Natural killer cell (primary cell): ENCODE measurements around the gene SCMH1. TPM values are rescaled to one million over a fixed set of nuclear protein-coding genes. Genes with fewer than 3 reads are reported as not detected.
"Not testable (repeated sequence)": the region's sequence is repeated elsewhere in the genome, so short reads cannot be mapped to it uniquely, and the experiment has no call there.

Experiments
- ATAC-seq, 3 donors: fragments of 150-1000 bp in 2 of 3; fragments of 200-7000 bp in 1 of 3; cut with Tn5 transposase; 1 replicate in 1 of 3; 2 replicates in 2 of 3; pipeline ENCODE4 v1.10.0; 2021; ENCODE audit warnings: mild to moderate bottlenecking in 2 of 3, moderate library complexity in 2 of 3
- DNase-seq, 2 donors: peaks; one replicate each; pipeline versions ENCODE4 v3.0.0 to v3.0.0-alpha.2; 2013 to 2021; ENCODE audit warnings: mixed read lengths in 1 of 2
- H3K27ac ChIP-seq: one replicate; pipeline ENCODE4 v1.5.1; 2013; ENCODE audit warnings: mild to moderate bottlenecking, low read length
- H3K27me3 ChIP-seq: one replicate; pipeline ENCODE4 v1.6.1; 2013; ENCODE audit warnings: low read length; ENCODE audit not compliant: control insufficient read depth, insufficient read depth
- H3K36me3 ChIP-seq: one replicate; pipeline ENCODE4 v1.6.1; 2013; ENCODE audit warnings: low read length; ENCODE audit not compliant: control insufficient read depth, insufficient read depth
- H3K4me1 ChIP-seq: one replicate; pipeline ENCODE4 v1.6.1; 2013; ENCODE audit warnings: low read length; ENCODE audit not compliant: control insufficient read depth, insufficient read depth
- H3K4me3 ChIP-seq: one replicate; pipeline ENCODE4 v1.5.1; 2013; ENCODE audit warnings: low read length
- H3K9me3 ChIP-seq: one replicate; pipeline ENCODE4 v1.6.1; 2013; ENCODE audit warnings: low read length; ENCODE audit not compliant: control insufficient read depth, insufficient read depth
- H3K27ac Mint-ChIP-seq, 2 donors: one replicate each; pipeline ENCODE4 v1.8.0; 2022; ENCODE audit warnings: mild to moderate bottlenecking in 2 of 2, mixed read lengths in 2 of 2, moderate library complexity in 1 of 2
- H3K27me3 Mint-ChIP-seq, 2 donors: one replicate each; pipeline ENCODE4 v1.8.0; 2022; ENCODE audit warnings: low read depth in 2 of 2, mixed read lengths in 2 of 2
- H3K36me3 Mint-ChIP-seq: one replicate; pipeline ENCODE4 v1.8.0; 2022; ENCODE audit warnings: mixed read lengths
- H3K4me1 Mint-ChIP-seq, 2 donors: one replicate each; pipeline ENCODE4 v1.8.0; 2022; ENCODE audit warnings: mixed read lengths in 2 of 2
- H3K4me3 Mint-ChIP-seq: one replicate; pipeline ENCODE4 v1.8.0; 2022; ENCODE audit warnings: mild to moderate bottlenecking, moderate library complexity, mixed read lengths
- H3K9me3 Mint-ChIP-seq, 2 donors: one replicate each; pipeline ENCODE4 v1.8.0; 2022; ENCODE audit warnings: mixed read lengths in 2 of 2
- CTCF ChIP-seq: fragments of 200-600 bp; IDR thresholded peaks from one replicate; pipeline ENCODE4 v1.8.0; 2022; ENCODE audit warnings: antibody characterized with exemption
- WGBS: methylation state at CpG from one replicate; pipeline ENCODE4 v1.1.7; 2013; ENCODE audit warnings: missing lambda C conversion rate; ENCODE audit not compliant: insufficient coverage; 5-methylcytosine and 5-hydroxymethylcytosine counted together
- intact Hi-C: fragments of 100-400 bp; cut with micrococcal nuclease; formaldehyde crosslinking; loops from one replicate; pipeline ENCODE4 v1.14.2; 2022
- total RNA-seq, 4 donors: library from RNA; stranded (reverse); fragments of 120-200 nt in 1 of 4; gene quantifications; one replicate each; pipeline versions ENCODE4 v1.2.3 to v1.2.4, GENCODE V29; 2013 to 2022

SCMH1 gene
- total RNA-seq, 3 donors from 2014 or later (not counting 1 experiment from before 2014, with no cell fraction given), result 8.3 to 10.2 (median 9.1) TPM

DNA sequence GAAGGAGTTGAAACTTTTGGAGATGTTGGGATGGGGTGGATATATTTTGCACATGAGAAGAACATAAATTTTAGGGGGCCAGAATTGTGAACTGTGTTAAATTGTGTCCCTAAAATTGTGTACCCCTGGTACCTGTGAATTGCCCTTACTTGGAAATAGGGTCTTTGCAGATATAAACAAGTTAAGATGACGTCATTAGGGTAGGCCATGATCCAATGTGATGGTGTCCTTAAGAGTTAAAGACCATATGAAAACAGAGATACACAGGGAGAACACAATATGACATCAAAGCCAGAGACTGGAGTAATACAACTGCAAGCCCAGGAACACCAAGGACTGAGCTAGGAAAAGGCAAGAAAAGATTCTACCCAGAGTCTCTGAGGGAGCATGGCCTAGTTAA is 24.0 kb downstream of the SCMH1 start:
- ATAC-seq, result no peak
- intact Hi-C loops, result no loop called here
- Histone ChIP-seq H3K9me3 (peaks cover 5% of the 10 kb centered on the region), H3K27ac (no peak overlapping the region), H3K27me3 (no peaks in the 10 kb centered on the region), H3K4me3 (no peak overlapping the region), H3K36me3 (no peaks in the 10 kb centered on the region), H3K4me1 (no peaks in the 10 kb centered on the region)
- H3K27me3 Mint-ChIP-seq, result no peaks in the 10 kb centered on the region
- H3K9me3 Mint-ChIP-seq, result no peaks in the 10 kb centered on the region
- DNase-seq, result no peak
- H3K27ac Mint-ChIP-seq, result no peak overlapping the region
- TF ChIP-seq CTCF, result no peak
- H3K4me3 Mint-ChIP-seq, result no peak overlapping the region
- no peaks in the 10 kb centered on the region for H3K4me1 Mint-ChIP-seq
- H3K36me3 Mint-ChIP-seq, result peaks cover 11% of the 10 kb centered on the region
- WGBS, result 100% methylated on average over 1 of the region's 1 CpG

GRCh38 chr1:41217441-41217840 is 24.7 kb downstream of the SCMH1 start:
- no peaks in the 10 kb centered on the region for H3K27me3 ChIP-seq
- no peaks in the 10 kb centered on the region for H3K9me3 Mint-ChIP-seq
- H3K27me3 Mint-ChIP-seq, result no peaks in the 10 kb centered on the region
- DNase-seq, result no peak
- no peak overlapping the region for H3K27ac ChIP-seq
- 88% methylated on average over 1 of the region's 1 CpG for whole genome bisulfite sequencing
- no peaks in the 10 kb centered on the region for H3K4me1 ChIP-seq
- peaks cover 11% of the 10 kb centered on the region for H3K36me3 Mint-ChIP-seq
- no peaks in the 10 kb centered on the region for H3K4me1 Mint-ChIP-seq
- intact Hi-C loops, result no loop called here
- no peak overlapping the region for H3K4me3 ChIP-seq
- no peak overlapping the region for H3K27ac Mint-ChIP-seq
- peaks cover 5% of the 10 kb centered on the region for H3K9me3 ChIP-seq
- no peak for ATAC-seq
- H3K36me3 ChIP-seq, result no peaks in the 10 kb centered on the region
- no peak for TF ChIP-seq CTCF
- no peak overlapping the region for H3K4me3 Mint-ChIP-seq

GRCh38 chr1:41215623-41216022 is 26.5 kb downstream of the SCMH1 start:
- no peaks in the 10 kb centered on the region for H3K27me3 Mint-ChIP-seq
- Histone ChIP-seq H3K27me3 (no peaks in the 10 kb centered on the region), H3K4me3 (no peak overlapping the region), H3K27ac (no peak overlapping the region), H3K36me3 (no peaks in the 10 kb centered on the region), H3K9me3 (peaks cover 5% of the 10 kb centered on the region), H3K4me1 (no peaks in the 10 kb centered on the region)
- H3K36me3 Mint-ChIP-seq, result peaks cover 11% of the 10 kb centered on the region
- no peak overlapping the region for H3K27ac Mint-ChIP-seq
- no peak for TF ChIP-seq CTCF
- ATAC-seq (no peak), DNase-seq (no peak)
- H3K4me1 Mint-ChIP-seq, result peaks cover 8% of the 10 kb centered on the region in 2 donors
- H3K4me3 Mint-ChIP-seq, result no peak overlapping the region
- intact Hi-C loops, result no loop called here
- H3K9me3 Mint-ChIP-seq, result no peaks in the 10 kb centered on the region

DNA sequence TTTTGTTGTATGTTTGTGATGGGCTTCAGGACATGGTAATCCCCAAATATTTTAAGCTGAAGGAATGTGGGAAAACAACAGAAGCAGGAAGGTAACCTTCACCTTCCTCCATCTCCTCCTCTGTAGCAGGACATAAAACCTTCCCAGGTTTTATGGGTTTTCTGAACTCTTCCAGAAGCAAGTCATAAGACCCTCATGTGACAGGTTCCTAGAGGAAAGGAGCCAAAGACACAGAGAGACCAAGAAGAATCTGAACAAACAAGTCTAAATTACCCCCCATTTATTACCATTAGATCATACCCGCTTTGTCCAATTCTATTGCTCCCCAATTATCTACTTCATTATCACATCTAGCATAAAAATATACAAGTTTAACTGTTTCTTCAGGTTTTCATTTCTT is 28.8 kb downstream of the SCMH1 start:
- WGBS, result 100% methylated on average over 1 of the region's 1 CpG
- Mint-ChIP-seq H3K4me3 (no peak overlapping the region), H3K4me1 (peaks cover 8% of the 10 kb centered on the region in 2 donors), H3K27me3 (no peaks in the 10 kb centered on the region), H3K9me3 (no peaks in the 10 kb centered on the region), H3K36me3 (peaks cover 11% of the 10 kb centered on the region), H3K27ac (no peak overlapping the region)
- DNase-seq (no peak), ATAC-seq (no peak)
- no peak overlapping the region for H3K27ac ChIP-seq
- no peaks in the 10 kb centered on the region for H3K4me1 ChIP-seq
- no peak overlapping the region for H3K4me3 ChIP-seq
- intact Hi-C loops, result no loop called here
- TF ChIP-seq CTCF, result no peak
- no peaks in the 10 kb centered on the region for H3K9me3 ChIP-seq
- H3K27me3 ChIP-seq, result no peaks in the 10 kb centered on the region
- H3K36me3 ChIP-seq, result no peaks in the 10 kb centered on the region

- H3K27ac Mint-ChIP-seq, ATAC-seq: not testable (repeated sequence)
Observed at GRCh38 chr1:41211608-41212007, 30.5 kb downstream of the SCMH1 start.

GRCh38 chr1:41207053-41207452 is 35.1 kb downstream of the SCMH1 start:
- H3K4me3 ChIP-seq, H3K4me3 Mint-ChIP-seq, H3K36me3 ChIP-seq, H3K27me3 Mint-ChIP-seq, H3K27ac Mint-ChIP-seq, H3K9me3 Mint-ChIP-seq, intact Hi-C loops, H3K27me3 ChIP-seq, DNase-seq, H3K27ac ChIP-seq, H3K4me1 ChIP-seq, H3K36me3 Mint-ChIP-seq, H3K9me3 ChIP-seq, ATAC-seq: not testable (repeated sequence)
- H3K4me1 Mint-ChIP-seq, result peaks cover 12 to 20% of the 10 kb centered on the region in 2 donors
- 100% methylated on average over 2 of the region's 2 CpGs for WGBS

More at GRCh38 chr1:41211608-41212007, 30.5 kb downstream of the SCMH1 start:
- H3K27me3 Mint-ChIP-seq, intact Hi-C loops, H3K27ac ChIP-seq, H3K36me3 Mint-ChIP-seq, H3K36me3 ChIP-seq, DNase-seq, H3K27me3 ChIP-seq, H3K4me3 ChIP-seq, H3K9me3 Mint-ChIP-seq, H3K9me3 ChIP-seq, H3K4me3 Mint-ChIP-seq, H3K4me1 ChIP-seq: not testable (repeated sequence)
- peaks cover 8 to 13% of the 10 kb centered on the region in 2 donors for H3K4me1 Mint-ChIP-seq
- WGBS, result 90% methylated on average over 1 of the region's 2 CpGs
